HEK293 (cell line): ENCODE data around the gene IDUA.
A peak's percentile ranks its signal among the peaks of the same experiment; 100 is the strongest.

Experiments
- CTCF ChIA-PET: fragments of 350-600 bp; formaldehyde crosslinking; extraction: SDS; loops from one replicate; lab custom pipeline; 2021; ENCODE audit warnings: antibody characterized with exemption; lab: Yijun Ruan, JAX
- POLR2A ChIA-PET: fragments of 300-600 bp; formaldehyde crosslinking; extraction: SDS; loops from one replicate; lab custom pipeline; 2020; ENCODE audit warnings: antibody characterized with exemption, inconsistent platforms; lab: Yijun Ruan, JAX
- H3K27ac ChIP-seq: fragments of 200-500 bp; sonication (Bioruptor generic); 2 replicates; pipeline ENCODE4 v1.5.1; 2014; ENCODE audit warnings: low read depth, low read length, control low read depth, inconsistent platforms; ENCODE audit errors: extremely low read depth
- H3K36me3 ChIP-seq, 2 experiments: fragments of 200-500 bp in 1 of 2; sonication (Bioruptor generic) in 1 of 2; 1 replicate in 1 of 2; 2 replicates in 1 of 2; pipeline ENCODE4 v1.5.1; 2014 to 2017; ENCODE audit warnings: inconsistent platforms in 2 of 2, low read length in 2 of 2; ENCODE audit not compliant: control insufficient read depth in 2 of 2, insufficient read depth in 1 of 2
- H3K4me1 ChIP-seq: fragments of 200-500 bp; sonication (Bioruptor generic); 2 replicates; pipeline ENCODE4 v1.5.1; 2014; ENCODE audit warnings: mild to moderate bottlenecking, low read length, inconsistent platforms; ENCODE audit not compliant: control insufficient read depth, insufficient read depth
- H3K4me3 ChIP-seq: 2 replicates; pipeline ENCODE4 v1.5.1; 2011; ENCODE audit warnings: low read depth, mild to moderate bottlenecking, control low read depth, low read length, moderate library complexity
- H3K9me3 ChIP-seq: fragments of 200-500 bp; sonication (Bioruptor generic); 2 replicates; pipeline ENCODE4 v1.5.1; 2014; ENCODE audit warnings: low read depth, low read length, inconsistent platforms; ENCODE audit not compliant: control insufficient read depth, insufficient read depth
- BCL11B ChIP-seq: fragments of 450-650 bp; formaldehyde crosslinking; IDR thresholded peaks from 2 replicates; pipeline ENCODE4 v1.5.1; 2016; ENCODE audit warnings: low read depth, missing biosample characterization, missing genetic modification characterization
- GLIS1 ChIP-seq: fragments of 450-650 bp; formaldehyde crosslinking; IDR thresholded peaks from 2 replicates; pipeline ENCODE4 v1.5.1; 2016; ENCODE audit warnings: missing biosample characterization, missing genetic modification characterization
- GLIS2 ChIP-seq: fragments of 450-650 bp; formaldehyde crosslinking; IDR thresholded peaks from 2 replicates; pipeline ENCODE4 v1.5.1; 2016; ENCODE audit warnings: missing biosample characterization, missing genetic modification characterization
- MYNN ChIP-seq: fragments of 450-650 bp; formaldehyde crosslinking; IDR thresholded peaks from 2 replicates; pipeline ENCODE4 v1.5.1; 2016; ENCODE audit warnings: missing biosample characterization, missing genetic modification characterization, borderline replicate concordance
- PRDM4 ChIP-seq: fragments of 450-650 bp; formaldehyde crosslinking; IDR thresholded peaks from 2 replicates; pipeline ENCODE4 v1.5.1; 2017; ENCODE audit warnings: missing biosample characterization, missing genetic modification characterization
- YY1 ChIP-seq: fragments of 450-650 bp; formaldehyde crosslinking; IDR thresholded peaks from 2 replicates; pipeline ENCODE4 v1.5.1; 2018; ENCODE audit warnings: missing biosample characterization, missing genetic modification characterization
- ZBTB26 ChIP-seq: fragments of 450-650 bp; formaldehyde crosslinking; optimal IDR thresholded peaks from 2 replicates; pipeline ENCODE3; 2016; ENCODE audit warnings: missing biosample characterization, mild to moderate bottlenecking, missing genetic modification characterization
- ZBTB6 ChIP-seq: fragments of 450-650 bp; formaldehyde crosslinking; IDR thresholded peaks from 2 replicates; pipeline ENCODE4 v1.5.1; 2017; ENCODE audit warnings: missing biosample characterization, missing genetic modification characterization
- ZIC2 ChIP-seq: fragments of 450-650 bp; formaldehyde crosslinking; IDR thresholded peaks from 2 replicates; pipeline ENCODE4 v1.5.1; 2016; ENCODE audit warnings: missing biosample characterization, missing genetic modification characterization
- ZNF133 ChIP-seq: fragments of 450-650 bp; formaldehyde crosslinking; IDR thresholded peaks from 2 replicates; pipeline ENCODE4 v1.5.1; 2016; ENCODE audit warnings: missing biosample characterization, missing genetic modification characterization
- ZNF140 ChIP-seq: fragments of 450-650 bp; formaldehyde crosslinking; IDR thresholded peaks from 2 replicates; pipeline ENCODE4 v1.5.1; 2016; ENCODE audit warnings: missing biosample characterization, missing genetic modification characterization
- ZNF341 ChIP-seq: fragments of 450-650 bp; formaldehyde crosslinking; IDR thresholded peaks from 2 replicates; pipeline ENCODE4; 2016; ENCODE audit warnings: low read depth, missing biosample characterization, missing genetic modification characterization
- ZNF558 ChIP-seq: fragments of 450-650 bp; formaldehyde crosslinking; IDR thresholded peaks from 2 replicates; pipeline ENCODE4 v1.5.1; 2016; ENCODE audit warnings: missing biosample characterization, missing genetic modification characterization
- ZNF692 ChIP-seq: fragments of 450-650 bp; formaldehyde crosslinking; IDR thresholded peaks from 2 replicates; pipeline ENCODE4 v1.5.1; 2016; ENCODE audit warnings: missing biosample characterization, missing genetic modification characterization
- ZNF792 ChIP-seq: fragments of 450-650 bp; formaldehyde crosslinking; IDR thresholded peaks from 2 replicates; pipeline ENCODE4 v1.5.1; 2016; ENCODE audit warnings: missing biosample characterization, missing genetic modification characterization
- ZSCAN23 ChIP-seq: fragments of 450-650 bp; formaldehyde crosslinking; IDR thresholded peaks from 2 replicates; pipeline ENCODE4 v1.5.1; 2016; ENCODE audit warnings: missing biosample characterization, missing genetic modification characterization

The IDUA gene

GRCh38 chr4:965048-965765 lies 21.6 kb upstream of the IDUA start:
- Histone ChIP-seq H3K4me1 (no peaks in the 10 kb centered on the region), H3K27ac (no peak overlapping the region), H3K4me3 (no peak overlapping the region), H3K9me3 (no peaks in the 10 kb centered on the region), H3K36me3 (peaks cover 0 to 61% of the 10 kb centered on the region in 2 experiments; a peak in 1 of 3 replicates)
- ChIA-PET POLR2A (no interaction called here), CTCF (no interaction called here)
- peak; percentile 49 for TF ChIP-seq ZIC2 (tag by site-specific recombination)
- no peak for TF ChIP-seq ZNF140 (tag by site-specific recombination)
- no peak for TF ChIP-seq ZNF341
- TF ChIP-seq ZNF692, result no peak
- peak; percentile 23; the same call in 1 of the 2 replicates for TF ChIP-seq GLIS2 (tag by site-specific recombination)
- 0 out of 2 replicates have a peak, but pooled peaks have one; percentile 16 for TF ChIP-seq GLIS1 (tag by site-specific recombination)

- Histone ChIP-seq H3K27ac (no peak overlapping the region), H3K4me1 (no peaks in the 10 kb centered on the region), H3K4me3 (no peak overlapping the region), H3K9me3 (no peaks in the 10 kb centered on the region), H3K36me3 (peaks cover 0 to 56% of the 10 kb centered on the region in 2 experiments; a peak in 1 of 3 replicates)
- TF ChIP-seq ZBTB26 (tag by site-specific recombination) (no peak), ZNF558 (tag by site-specific recombination) (no peak), ZNF792 (no peak), YY1 (tag by site-specific recombination) (no peak), ZBTB6 (tag by site-specific recombination) (0 out of 2 replicates have a peak, but pooled peaks have one; percentile 20), PRDM4 (no peak), ZSCAN23 (tag by site-specific recombination) (no peak)
- CTCF ChIA-PET, result no interaction called here
- POLR2A ChIA-PET, result no interaction called here
Observed at GRCh38 chr4:965766-966134, 21.1 kb upstream of the IDUA start.

- Histone ChIP-seq H3K4me3 (no peak overlapping the region), H3K36me3 (peaks cover 0 to 51% of the 10 kb centered on the region in 2 experiments; a peak in 1 of 3 replicates), H3K4me1 (no peaks in the 10 kb centered on the region), H3K27ac (no peak overlapping the region), H3K9me3 (no peaks in the 10 kb centered on the region)
- ChIA-PET POLR2A (no interaction called here), CTCF (no interaction called here)
- TF ChIP-seq MYNN (tag by site-specific recombination) (no peak), BCL11B (tag by site-specific recombination) (peak; percentile 7; the same call in 1 of the 2 replicates), GLIS2 (tag by site-specific recombination) (peak; percentile 48), GLIS1 (tag by site-specific recombination) (peak; percentile 60), ZNF133 (tag by site-specific recombination) (no peak)
Observed at GRCh38 chr4:966266-967112, 20.4 kb upstream of the IDUA start.
